Activated CD4-positive, alpha-beta T cell treated with anti-CD3 and anti-CD28 coated beads for 36 hours (primary cell): ENCODE data around the gene ANO1. TPM values are rescaled to one million over a fixed set of nuclear protein-coding genes. Genes with fewer than 3 reads are reported as not detected.
"Not testable (repeated sequence)": the region's sequence is repeated elsewhere in the genome, so short reads cannot be mapped to it uniquely, and the experiment has no call there.

Experiments used
- ATAC-seq: fragments of 200-7000 bp; cut with Tn5 transposase; one replicate; pipeline ENCODE4 v1.10.0; 2021; ENCODE audit warnings: mild to moderate bottlenecking, moderate library complexity
- CTCF ChIA-PET: fragments of 350-600 bp; sonication (Branson Sonifier 250); formaldehyde crosslinking; loops from one replicate; lab custom pipeline; 2021; ENCODE audit warnings: antibody characterized with exemption; lab: Charles Lee
- POLR2A ChIA-PET: fragments of 350-600 bp; sonication (Branson Sonifier 250); formaldehyde crosslinking; loops from one replicate; lab custom pipeline; 2021; ENCODE audit warnings: antibody characterized with exemption, inconsistent platforms; lab: Charles Lee
- DNase-seq: peaks from one replicate; pipeline ENCODE4 v3.0.0-alpha.2; 2020
- H3K27ac Mint-ChIP-seq: one replicate; pipeline ENCODE4 v1.8.0; 2021; ENCODE audit warnings: mixed read lengths
- H3K27me3 Mint-ChIP-seq: one replicate; pipeline ENCODE4 v1.8.0; 2021; ENCODE audit warnings: mixed read lengths
- H3K36me3 Mint-ChIP-seq: one replicate; pipeline ENCODE4 v1.8.0; 2021; ENCODE audit warnings: low read depth, mixed read lengths
- H3K4me1 Mint-ChIP-seq: one replicate; pipeline ENCODE4 v1.8.0; 2021; ENCODE audit warnings: mixed read lengths
- H3K4me3 Mint-ChIP-seq: one replicate; pipeline ENCODE4 v1.8.0; 2021; ENCODE audit warnings: mild to moderate bottlenecking, moderate library complexity, mixed read lengths
- H3K9me3 Mint-ChIP-seq: one replicate; pipeline ENCODE4 v1.8.0; 2021; ENCODE audit warnings: low read depth, mixed read lengths
- intact Hi-C, 2 experiments: fragments of 100-400 bp; cut with DNase I in 1 of 2; cut with micrococcal nuclease in 1 of 2; formaldehyde crosslinking; loops; one replicate each; pipeline versions ENCODE4 v1.14.2 to v1.15.1; 2022 to 2024; cut with DNase I, micrococcal nuclease
- total RNA-seq, 2 experiments: library from RNA; stranded (reverse); gene quantifications; one replicate each; pipeline ENCODE4 v1.2.3, GENCODE V29; 2021

Gene ANO1
- total RNA-seq, 2 experiments from 2014 or later: not detected

GRCh38 chr11:70205766-70206165 is 127.6 kb downstream of the ANO1 start:
- POLR2A ChIA-PET: no interaction called here
- CTCF ChIA-PET: interaction anchor here (0.6 kb wide), 1 partner anchor 1160 kb away, joined by 3 read pairs; no protein-coding TSS in a partner anchor
- H3K27ac Mint-ChIP-seq: peak overlapping the region; percentile 99
- intact Hi-C loops: loop anchor here (10.0 kb wide), 2 partner anchors 159 to 1909 kb away; partner anchors contain the start of gene ANAPC15 (in 1 of the 2)
- DNase-seq (no peak), ATAC-seq (no peak)
- H3K4me3 Mint-ChIP-seq: peak overlapping the region; percentile 97
- H3K36me3 Mint-ChIP-seq: peaks cover 50% of the 10 kb centered on the region
- H3K9me3 Mint-ChIP-seq: no peaks in the 10 kb centered on the region
- H3K4me1 Mint-ChIP-seq: peaks cover 59% of the 10 kb centered on the region
- no peaks in the 10 kb centered on the region for H3K27me3 Mint-ChIP-seq

DNA sequence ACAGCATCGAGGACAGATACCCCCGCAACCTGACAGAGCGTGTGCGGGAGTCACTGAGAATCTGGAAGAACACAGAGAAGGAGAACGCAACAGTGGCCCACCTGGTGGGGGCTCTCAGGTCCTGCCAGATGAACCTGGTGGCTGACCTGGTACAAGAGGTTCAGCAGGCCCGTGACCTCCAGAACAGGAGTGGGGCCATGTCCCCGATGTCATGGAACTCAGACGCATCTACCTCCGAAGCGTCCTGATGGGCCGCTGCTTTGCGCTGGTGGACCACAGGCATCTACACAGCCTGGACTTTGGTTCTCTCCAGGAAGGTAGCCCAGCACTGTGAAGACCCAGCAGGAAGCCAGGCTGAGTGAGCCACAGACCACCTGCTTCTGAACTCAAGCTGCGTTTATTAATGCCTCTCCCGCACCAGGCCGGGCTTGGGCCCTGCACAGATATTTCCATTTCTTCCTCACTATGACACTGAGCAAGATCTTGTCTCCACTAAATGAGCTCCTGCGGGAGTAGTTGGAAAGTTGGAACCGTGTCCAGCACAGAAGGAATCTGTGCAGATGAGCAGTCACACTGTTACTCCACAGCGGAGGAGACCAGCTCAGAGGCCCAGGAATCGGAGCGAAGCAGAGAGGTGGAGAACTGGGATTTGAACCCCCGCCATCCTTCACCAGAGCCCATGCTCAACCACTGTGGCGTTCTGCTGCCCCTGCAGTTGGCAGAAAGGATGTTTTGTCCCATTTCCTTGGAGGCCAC is 128.3 kb downstream of the ANO1 start:
- no peak for DNase-seq
- peak overlapping the region; percentile 99 for H3K27ac Mint-ChIP-seq
- intact Hi-C loops: loop anchor here (10.0 kb wide), 2 partner anchors 158 to 1908 kb away; partner anchors contain the start of gene ANAPC15 (in 1 of the 2)
- ChIA-PET CTCF (no interaction called here), POLR2A (no interaction called here)
- ATAC-seq: no peak
- H3K4me1 Mint-ChIP-seq: peaks cover 59% of the 10 kb centered on the region
- peaks cover 50% of the 10 kb centered on the region for H3K36me3 Mint-ChIP-seq
- no peaks in the 10 kb centered on the region for H3K27me3 Mint-ChIP-seq
- H3K4me3 Mint-ChIP-seq: no peak overlapping the region
- no peaks in the 10 kb centered on the region for H3K9me3 Mint-ChIP-seq

- H3K27me3 Mint-ChIP-seq: no peaks in the 10 kb centered on the region
- ChIA-PET CTCF (interaction anchor here (0.9 kb wide), 1 partner anchor 15 kb away, joined by 3 read pairs; no protein-coding TSS in a partner anchor), POLR2A (no interaction called here)
- H3K4me3 Mint-ChIP-seq: no peak overlapping the region
- DNase-seq: no peak
- intact Hi-C loops: loop anchor here (10.0 kb wide), 2 partner anchors 158 to 1908 kb away; partner anchors contain the start of gene ANAPC15 (in 1 of the 2)
- no peak for ATAC-seq
- H3K9me3 Mint-ChIP-seq: no peaks in the 10 kb centered on the region
- no peak overlapping the region for H3K27ac Mint-ChIP-seq
- peaks cover 50% of the 10 kb centered on the region for H3K36me3 Mint-ChIP-seq
- H3K4me1 Mint-ChIP-seq: peaks cover 59% of the 10 kb centered on the region
Measured at GRCh38 chr11:70206982-70207376, 128.9 kb downstream of the ANO1 start.

DNA sequence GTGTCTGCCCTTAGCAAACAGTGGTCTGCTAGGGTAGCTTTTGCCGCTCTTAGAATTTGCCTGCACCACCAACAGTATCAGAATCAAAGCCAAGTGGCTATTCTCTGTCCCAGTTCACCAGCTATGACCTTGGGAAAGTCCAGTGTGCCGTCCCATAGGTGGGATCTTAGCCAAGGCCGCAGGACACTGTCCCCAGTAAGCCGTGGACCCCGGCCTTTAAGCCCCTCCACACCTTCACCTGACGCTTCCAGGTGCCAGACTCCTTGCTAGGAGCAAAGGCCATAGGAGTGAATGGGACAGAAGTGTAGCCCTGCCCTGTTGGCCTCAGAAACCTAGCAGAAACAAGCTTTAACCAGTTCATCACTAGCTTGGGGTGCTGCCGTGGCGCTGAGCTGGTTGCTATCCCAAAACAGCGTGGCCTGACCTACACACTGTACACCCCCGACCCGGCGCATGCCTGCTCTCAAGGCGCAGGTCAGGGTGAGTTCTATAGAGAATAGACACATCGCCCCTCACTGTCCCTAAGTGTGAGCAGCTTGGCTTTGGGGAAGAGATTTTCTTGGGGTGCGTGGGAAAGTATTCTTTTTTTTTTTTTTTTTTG is 129.5 kb downstream of the ANO1 start:
- no peaks in the 10 kb centered on the region for H3K27me3 Mint-ChIP-seq
- no peak for DNase-seq
- ATAC-seq: no peak
- no peak overlapping the region for H3K4me3 Mint-ChIP-seq
- H3K4me1 Mint-ChIP-seq: peaks cover 58% of the 10 kb centered on the region
- H3K9me3 Mint-ChIP-seq: no peaks in the 10 kb centered on the region
- peaks cover 50% of the 10 kb centered on the region for H3K36me3 Mint-ChIP-seq
- peak overlapping the region; percentile 10 for H3K27ac Mint-ChIP-seq
- ChIA-PET CTCF (interaction anchor here (0.9 kb wide), 1 partner anchor 16 kb away, joined by 3 read pairs; no protein-coding TSS in a partner anchor), POLR2A (no interaction called here)
- intact Hi-C loops: loop anchor here (10.0 kb wide), 2 partner anchors 157 to 1907 kb away; partner anchors contain the start of gene ANAPC15 (in 1 of the 2)

GRCh38 chr11:70209391-70209912 is 131.3 kb downstream of the ANO1 start:
- Mint-ChIP-seq H3K4me1 (peaks cover 52% of the 10 kb centered on the region), H3K27me3 (no peaks in the 10 kb centered on the region), H3K9me3 (no peaks in the 10 kb centered on the region), H3K27ac (peak overlapping the region; percentile 38), H3K36me3 (peaks cover 43% of the 10 kb centered on the region), H3K4me3 (no peak overlapping the region)
- DNase-seq (no peak), ATAC-seq (no peak)
- CTCF ChIA-PET: no interaction called here
- POLR2A ChIA-PET: no interaction called here
- intact Hi-C loops: loop anchor here (10.0 kb wide), 2 partner anchors 155 to 1905 kb away; partner anchors contain the start of gene ANAPC15 (in 1 of the 2)

GRCh38 chr11:70210051-70210501 is 132.0 kb downstream of the ANO1 start:
- H3K4me3 Mint-ChIP-seq: no peak overlapping the region
- H3K27me3 Mint-ChIP-seq: no peaks in the 10 kb centered on the region
- ATAC-seq (no peak), DNase-seq (no peak)
- H3K36me3 Mint-ChIP-seq: peaks cover 37% of the 10 kb centered on the region
- intact Hi-C loops: no loop called here
- peak overlapping the region; percentile 60 for H3K27ac Mint-ChIP-seq
- POLR2A ChIA-PET: no interaction called here
- no peaks in the 10 kb centered on the region for H3K9me3 Mint-ChIP-seq
- CTCF ChIA-PET: interaction anchor here (1.0 kb wide), 1 partner anchor 13 kb away, joined by 3 read pairs; no protein-coding TSS in a partner anchor
- H3K4me1 Mint-ChIP-seq: peaks cover 45% of the 10 kb centered on the region

DNA sequence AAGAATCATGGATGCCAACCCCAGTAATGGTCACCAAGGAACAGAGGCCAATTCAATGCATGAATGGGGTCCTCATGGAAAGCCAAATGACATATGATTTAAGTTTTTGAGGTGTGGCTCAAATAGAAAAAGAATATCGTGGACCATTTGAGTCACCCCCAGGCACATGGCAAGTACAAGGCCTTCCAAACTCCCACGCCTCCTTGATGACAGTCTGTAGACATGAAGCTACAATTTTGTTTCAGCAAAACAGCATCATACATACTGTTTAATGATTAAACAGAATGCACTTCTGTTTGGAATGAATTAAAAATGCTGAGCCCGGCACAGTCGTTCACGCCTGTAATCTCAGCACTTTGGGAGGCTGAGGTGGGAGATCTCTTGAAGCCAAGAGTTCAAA is 132.4 kb downstream of the ANO1 start:
- intact Hi-C loops: no loop called here
- no peaks in the 10 kb centered on the region for H3K9me3 Mint-ChIP-seq
- H3K27me3 Mint-ChIP-seq: no peaks in the 10 kb centered on the region
- ATAC-seq (peak; percentile 65), DNase-seq (peak; percentile 44)
- H3K4me1 Mint-ChIP-seq: peaks cover 41% of the 10 kb centered on the region
- no peak overlapping the region for H3K27ac Mint-ChIP-seq
- no peak overlapping the region for H3K4me3 Mint-ChIP-seq
- peaks cover 32% of the 10 kb centered on the region for H3K36me3 Mint-ChIP-seq
- POLR2A ChIA-PET: no interaction called here
- CTCF ChIA-PET: interaction anchor here (1.0 kb wide), 1 partner anchor 14 kb away, joined by 3 read pairs; no protein-coding TSS in a partner anchor

GRCh38 chr11:70212227-70212811 is 134.2 kb downstream of the ANO1 start:
- intact Hi-C loops: no loop called here
- no peaks in the 10 kb centered on the region for H3K27me3 Mint-ChIP-seq
- ChIA-PET CTCF (no interaction called here), POLR2A (interaction anchor here (0.6 to 1.2 kb wide), 2 partner anchors 8 to 111 kb away, joined by 3 read pairs; no protein-coding TSS in a partner anchor)
- no peak overlapping the region for H3K4me3 Mint-ChIP-seq
- peaks cover 24% of the 10 kb centered on the region for H3K4me1 Mint-ChIP-seq
- peak overlapping the region; percentile 29 for H3K27ac Mint-ChIP-seq
- DNase-seq: no peak
- no peaks in the 10 kb centered on the region for H3K9me3 Mint-ChIP-seq
- H3K36me3 Mint-ChIP-seq: peaks cover 19% of the 10 kb centered on the region
- no peak for ATAC-seq

DNA sequence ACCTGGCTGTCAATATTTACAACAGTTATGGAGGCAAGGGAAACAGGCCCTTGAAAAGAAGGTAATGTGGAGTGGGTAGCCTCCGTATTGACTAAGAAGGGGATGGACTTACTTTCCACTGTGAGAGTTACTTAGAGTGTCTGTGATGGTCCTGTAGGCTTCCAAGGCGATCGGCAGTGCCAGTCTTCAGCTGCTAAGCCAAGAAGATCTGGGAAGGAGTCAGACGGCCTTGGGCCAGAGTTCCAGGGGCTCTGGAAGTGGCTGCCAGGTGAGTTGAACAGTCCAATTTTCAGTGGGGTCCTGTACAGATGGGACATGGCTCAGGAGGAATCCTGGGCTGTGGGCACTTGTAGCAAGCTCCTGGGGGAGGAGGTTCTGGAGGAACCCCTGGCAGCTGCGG is 139.3 kb downstream of the ANO1 start:
- DNase-seq, ATAC-seq, H3K4me1 Mint-ChIP-seq, intact Hi-C loops, H3K9me3 Mint-ChIP-seq, CTCF ChIA-PET, H3K4me3 Mint-ChIP-seq, H3K36me3 Mint-ChIP-seq, H3K27ac Mint-ChIP-seq, H3K27me3 Mint-ChIP-seq, POLR2A ChIA-PET: not testable (repeated sequence)

DNA sequence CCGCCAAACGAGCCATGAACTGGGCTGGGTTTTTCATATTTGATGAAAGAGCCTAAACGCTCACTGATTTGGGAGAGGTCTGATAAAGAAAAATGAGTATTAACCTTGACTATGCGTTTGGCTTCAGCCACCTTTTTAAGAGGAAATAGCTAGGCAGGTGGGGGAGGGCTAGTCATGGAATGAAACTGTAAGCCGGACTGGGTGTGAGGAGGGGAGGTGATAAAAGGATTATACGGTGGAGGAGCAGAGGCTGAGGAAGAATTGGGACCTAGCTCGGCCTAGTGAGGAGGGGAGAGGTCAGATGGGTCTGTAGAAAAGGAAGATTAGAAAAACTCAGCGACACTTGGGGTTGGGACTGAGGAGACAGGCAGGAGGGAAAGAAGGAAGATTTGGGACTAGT is 140.0 kb downstream of the ANO1 start:
- POLR2A ChIA-PET, ATAC-seq, H3K27ac Mint-ChIP-seq, H3K4me1 Mint-ChIP-seq, H3K4me3 Mint-ChIP-seq, intact Hi-C loops, H3K9me3 Mint-ChIP-seq, H3K27me3 Mint-ChIP-seq, DNase-seq, CTCF ChIA-PET, H3K36me3 Mint-ChIP-seq: not testable (repeated sequence)

DNA sequence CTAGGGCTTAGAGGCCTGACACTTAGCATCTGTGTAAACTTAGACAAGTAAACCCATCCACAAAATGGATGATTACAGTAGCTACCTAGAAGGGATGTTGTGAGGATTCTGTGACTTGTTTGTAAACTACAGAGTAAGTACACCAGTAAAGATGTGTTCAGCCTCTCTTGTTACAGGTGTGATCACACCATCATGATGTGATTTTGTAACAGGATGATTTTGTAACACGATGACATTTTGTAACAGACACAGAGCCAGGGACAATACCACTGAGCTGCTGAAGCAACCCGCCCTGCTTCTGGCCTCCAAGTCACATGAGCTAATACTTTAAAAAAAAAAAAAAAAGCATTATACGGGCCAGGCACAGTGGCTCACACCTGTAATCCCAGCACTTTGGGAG is 142.0 kb downstream of the ANO1 start:
- H3K4me3 Mint-ChIP-seq: no peak overlapping the region
- no peaks in the 10 kb centered on the region for H3K36me3 Mint-ChIP-seq
- DNase-seq (no peak), ATAC-seq (no peak)
- no peaks in the 10 kb centered on the region for H3K9me3 Mint-ChIP-seq
- no peak overlapping the region for H3K27ac Mint-ChIP-seq
- ChIA-PET CTCF (no interaction called here), POLR2A (no interaction called here)
- intact Hi-C loops: no loop called here
- no peaks in the 10 kb centered on the region for H3K27me3 Mint-ChIP-seq
- H3K4me1 Mint-ChIP-seq: no peaks in the 10 kb centered on the region
